Left ventricle myocardium superior (tissue), 1 donor: ENCODE measurements around the gene HSF2BP. TPM values are rescaled to one million over a fixed set of nuclear protein-coding genes. Genes with fewer than 3 reads are reported as not detected.
"Not testable (repeated sequence)": the region's sequence is repeated elsewhere in the genome, so short reads cannot be mapped to it uniquely, and the experiment has no call there.

Source experiments
- ATAC-seq: fragments of 200-7000 bp; cut with Tn5 transposase; one replicate; pipeline ENCODE4 v1.9.1; 2020; ENCODE audit warnings: mild to moderate bottlenecking, moderate library complexity
- DNase-seq: peaks from one replicate; pipeline ENCODE4 v3.0.0-alpha.2; 2020
- intact Hi-C: fragments of 100-400 bp; cut with micrococcal nuclease; formaldehyde crosslinking; loops from one replicate; pipeline ENCODE4 v1.11.0; 2022
- total RNA-seq: library from RNA; stranded (reverse); fragmentation: NEBNext Ultra II Directional; extraction: Animal tissue kit (Norgen Biotek cat#: 25700); gene quantifications from one replicate; pipeline ENCODE4 v1.2.1, GENCODE V29; 2021
- donor health status: DM: no; HTN: yes; CAD: no; lungs with severe emphysema.

Gene HSF2BP
- total RNA-seq, 1 donor from 2014 or later, result not detected

DNA sequence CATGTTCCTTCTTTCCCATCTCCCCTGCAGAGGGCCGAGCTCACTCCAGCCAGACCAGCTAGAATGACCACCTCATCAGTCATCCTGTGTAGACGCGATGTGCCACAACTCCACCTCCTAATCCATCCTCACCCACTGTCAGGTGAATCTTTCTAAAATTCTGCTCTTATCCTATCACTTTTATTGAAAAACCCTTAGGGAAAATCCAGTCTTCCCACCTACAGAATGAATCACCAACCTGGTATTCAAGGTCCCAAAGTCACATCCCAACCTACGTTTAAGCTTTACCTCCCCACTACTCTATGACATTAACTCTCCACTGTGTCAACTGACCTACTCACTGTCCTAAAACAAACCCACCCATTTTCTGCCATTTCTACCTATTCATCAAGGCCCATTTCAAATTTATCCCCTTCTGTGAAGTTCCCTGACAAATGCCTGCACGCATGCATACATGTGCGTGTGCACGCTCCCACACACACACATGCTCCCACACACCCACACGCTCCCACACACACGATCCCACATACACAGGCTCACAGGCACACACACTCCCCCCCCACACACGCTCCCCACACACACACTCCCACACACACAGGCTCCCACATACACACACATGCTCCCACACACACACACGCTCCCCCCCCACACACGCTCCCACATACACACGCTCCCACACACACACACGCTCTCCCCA is 27.7 kb downstream of the HSF2BP start:
- intact Hi-C loops, result no loop called here
- no peak for DNase-seq
- ATAC-seq, result no peak

DNA sequence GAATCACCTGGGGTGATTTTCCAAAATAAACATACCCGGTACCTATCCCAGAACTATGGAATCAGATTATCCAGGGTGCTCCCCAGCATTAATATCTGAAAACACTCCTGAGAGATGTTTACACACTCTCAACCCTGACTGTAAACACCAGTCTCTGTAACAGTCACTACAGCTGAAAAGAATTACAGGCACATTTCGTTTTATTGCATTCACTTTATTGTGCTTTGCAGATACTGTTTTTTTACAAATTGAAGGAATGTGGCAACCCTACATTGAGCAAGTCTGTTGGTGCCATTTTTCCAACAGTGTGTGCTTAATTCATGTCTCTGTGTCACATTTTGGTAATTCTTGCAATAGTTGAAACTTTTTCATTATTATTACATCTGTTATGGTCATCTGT is 31.8 kb downstream of the HSF2BP start:
- ATAC-seq, result no peak
- DNase-seq, result no peak
- intact Hi-C loops, result no loop called here

DNA sequence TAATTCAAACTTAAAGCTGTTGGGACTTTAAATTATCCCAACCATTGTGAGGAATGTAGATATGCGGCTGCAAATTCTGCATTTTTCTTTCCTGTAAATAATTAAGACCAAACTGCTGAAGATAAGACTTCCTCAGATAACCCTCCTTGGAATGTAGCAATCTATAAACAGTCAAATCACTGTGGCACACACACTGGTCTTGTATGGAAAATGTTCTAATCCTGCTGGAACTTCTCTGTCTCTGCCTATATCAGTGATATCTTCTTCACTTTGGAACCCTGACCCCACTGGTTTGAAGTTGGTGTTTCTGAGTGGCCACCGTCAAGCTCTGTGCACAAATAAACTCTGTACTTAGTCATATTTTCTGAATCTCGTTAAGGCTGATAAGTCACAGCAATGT is 32.9 kb downstream of the HSF2BP start:
- intact Hi-C loops, result no loop called here
- ATAC-seq (no peak), DNase-seq (no peak)

DNA sequence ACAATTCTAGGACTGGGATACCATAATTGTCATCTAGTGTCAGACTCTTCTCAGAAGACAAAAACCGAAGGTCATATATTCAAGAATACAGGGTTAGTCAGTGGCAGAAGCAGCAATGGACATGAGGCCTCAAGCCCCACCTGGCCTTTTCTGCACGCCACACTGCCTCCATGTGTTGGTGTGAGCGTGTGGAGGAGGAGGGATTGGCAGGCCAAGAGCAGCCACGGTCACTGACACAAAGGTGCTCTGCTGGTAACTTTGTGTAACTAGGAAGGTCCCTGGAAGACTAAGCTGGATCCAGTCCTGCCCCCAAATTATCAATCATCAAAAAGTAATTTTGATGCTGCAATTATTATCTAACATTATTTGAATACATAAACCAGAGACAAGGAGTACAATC is 34.9 kb downstream of the HSF2BP start:
- intact Hi-C loops, result no loop called here
- no peak for ATAC-seq
- DNase-seq, result no peak

DNA sequence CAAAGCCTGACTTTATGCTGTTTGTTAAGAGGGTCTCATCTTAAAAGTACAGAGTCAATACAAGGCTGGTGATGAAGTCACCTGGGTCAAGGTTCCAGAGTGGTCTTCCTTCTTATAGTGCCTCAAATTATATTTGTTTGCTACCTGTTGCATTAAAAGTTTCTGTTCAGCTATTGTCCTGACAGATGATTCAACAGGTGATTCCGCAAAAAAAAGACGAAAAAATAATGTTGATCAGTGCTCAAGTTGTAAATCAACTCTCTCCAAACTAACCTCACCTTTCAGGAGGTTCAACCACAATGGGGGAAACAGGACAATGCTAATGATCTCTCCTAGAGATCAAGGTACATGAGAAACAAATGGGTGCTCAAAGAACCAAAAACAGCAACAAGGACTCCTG is 35.7 kb downstream of the HSF2BP start:
- intact Hi-C loops, result no loop called here
- ATAC-seq (no peak), DNase-seq (no peak)

DNA sequence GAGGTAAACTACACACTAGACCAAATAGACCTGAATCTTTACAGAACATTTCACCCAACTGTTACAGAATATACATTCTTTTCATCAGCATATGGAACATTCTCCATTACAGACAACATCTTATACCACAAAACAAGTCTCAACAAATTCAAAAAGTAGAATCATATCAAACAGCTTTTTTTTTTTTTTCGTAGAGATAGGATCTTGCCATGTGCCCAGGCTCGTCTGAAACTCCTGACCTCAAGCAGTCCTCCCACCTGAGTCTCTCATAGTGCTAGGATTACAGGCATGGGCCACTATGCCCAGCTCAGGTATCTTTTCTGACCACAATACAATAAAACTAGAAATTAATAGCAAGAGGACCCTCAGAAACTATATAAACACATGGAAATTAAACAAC is 36.5 kb downstream of the HSF2BP start:
- no peak for ATAC-seq

DNA sequence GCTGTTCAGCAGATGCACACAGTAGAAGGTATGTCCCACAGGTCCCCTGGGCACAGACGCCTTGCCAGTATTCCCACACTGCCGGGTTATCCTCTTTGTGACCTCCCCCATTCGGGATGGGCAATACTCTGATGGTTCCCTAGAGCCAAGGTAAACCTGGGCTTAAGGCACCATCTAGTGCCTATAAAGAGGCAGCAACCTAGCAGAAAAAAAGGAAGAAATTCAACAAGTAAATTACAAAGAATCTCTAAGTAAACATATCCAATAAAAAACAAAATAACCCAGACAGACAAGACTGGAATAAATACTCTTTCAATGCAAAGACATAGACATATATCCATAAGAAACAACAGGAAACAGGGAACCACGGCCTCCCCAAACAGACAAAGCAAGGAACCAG is 39.4 kb downstream of the HSF2BP start:
- intact Hi-C loops, result no loop called here
- DNase-seq (no peak), ATAC-seq (no peak)

More for the DNA sequence above, 36.5 kb downstream of the HSF2BP start:
- no peak for DNase-seq
- intact Hi-C loops, result no loop called here

DNA sequence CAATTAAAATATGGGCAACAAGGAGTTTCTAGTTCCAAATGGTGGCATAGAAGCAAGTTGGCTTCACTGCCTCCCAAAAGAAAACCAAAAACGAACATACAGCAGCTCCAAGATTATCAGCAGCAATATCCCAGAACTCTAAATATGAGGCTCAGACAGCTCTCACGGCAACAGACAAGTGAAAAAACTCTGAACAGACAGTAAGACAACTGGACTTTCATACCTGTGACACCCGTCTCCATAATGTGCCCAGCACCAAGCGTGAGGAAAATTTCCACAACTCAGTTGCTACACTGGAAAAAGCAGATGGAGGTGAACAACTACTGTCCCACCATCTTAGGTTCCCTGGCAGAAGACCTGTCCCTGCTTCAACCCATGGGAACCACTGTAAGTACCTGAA is 39.9 kb downstream of the HSF2BP start:
- ATAC-seq, result no peak
- intact Hi-C loops, result no loop called here
- DNase-seq, result no peak

DNA sequence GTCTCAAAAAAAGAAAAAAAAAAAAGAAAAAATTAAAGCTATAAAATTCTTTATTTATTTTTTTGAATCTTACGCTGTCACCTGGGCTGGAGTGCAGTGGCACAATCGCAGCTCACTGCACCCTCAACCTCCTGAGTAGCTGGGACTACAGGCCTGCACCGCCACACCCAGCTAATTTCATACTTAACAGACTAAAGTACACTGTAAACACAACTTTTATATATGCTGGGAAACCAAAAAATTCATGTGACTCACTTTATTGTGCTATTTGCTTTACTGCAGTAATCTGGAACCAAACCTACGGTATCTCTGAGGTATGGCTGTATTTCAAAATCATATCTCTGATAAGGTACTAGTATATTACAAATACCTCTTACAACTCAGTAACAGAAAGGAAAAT is 40.3 kb downstream of the HSF2BP start:
- intact Hi-C loops, result no loop called here
- no peak for ATAC-seq
- no peak for DNase-seq

DNA sequence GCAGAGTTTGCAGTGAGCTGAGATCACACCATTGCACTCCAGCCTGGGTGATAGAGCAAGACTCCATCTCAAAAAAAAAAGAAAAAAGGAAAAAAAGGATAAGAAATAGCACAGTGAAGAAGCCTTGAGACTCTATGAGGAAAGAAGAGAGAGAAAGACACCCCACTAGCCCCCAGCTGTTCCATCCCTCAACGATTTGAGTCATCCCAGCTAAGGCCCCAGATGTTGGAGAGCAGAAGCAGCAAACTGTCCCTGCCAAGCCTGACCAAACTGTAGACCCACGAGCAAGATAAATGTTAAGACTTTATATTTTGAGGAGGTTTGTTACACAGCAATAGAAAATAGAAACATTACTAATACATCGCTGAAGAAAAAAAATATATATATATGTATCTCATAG is 42.4 kb downstream of the HSF2BP start:
- DNase-seq, ATAC-seq, intact Hi-C loops: not testable (repeated sequence)

DNA sequence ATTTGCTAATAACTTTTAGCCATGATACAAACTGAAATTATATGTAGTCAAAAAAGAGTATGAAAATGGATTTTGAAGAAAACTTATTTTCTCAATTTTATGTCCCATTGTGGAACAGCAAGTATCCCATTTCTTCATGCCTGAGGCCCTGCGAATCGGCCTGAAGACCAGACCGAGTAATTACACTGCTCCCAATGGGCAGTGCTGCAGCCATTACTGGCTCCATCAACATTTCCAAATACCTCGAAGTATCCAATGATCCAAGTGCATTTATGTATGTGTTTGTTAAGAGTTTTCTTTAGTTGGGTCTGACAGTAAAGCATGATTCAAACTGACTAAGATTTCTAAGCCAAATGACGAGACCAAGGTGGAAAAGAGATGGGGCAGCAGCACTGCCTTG is 44.4 kb downstream of the HSF2BP start:
- intact Hi-C loops, result no loop called here
- ATAC-seq, result no peak
- DNase-seq, result no peak

DNA sequence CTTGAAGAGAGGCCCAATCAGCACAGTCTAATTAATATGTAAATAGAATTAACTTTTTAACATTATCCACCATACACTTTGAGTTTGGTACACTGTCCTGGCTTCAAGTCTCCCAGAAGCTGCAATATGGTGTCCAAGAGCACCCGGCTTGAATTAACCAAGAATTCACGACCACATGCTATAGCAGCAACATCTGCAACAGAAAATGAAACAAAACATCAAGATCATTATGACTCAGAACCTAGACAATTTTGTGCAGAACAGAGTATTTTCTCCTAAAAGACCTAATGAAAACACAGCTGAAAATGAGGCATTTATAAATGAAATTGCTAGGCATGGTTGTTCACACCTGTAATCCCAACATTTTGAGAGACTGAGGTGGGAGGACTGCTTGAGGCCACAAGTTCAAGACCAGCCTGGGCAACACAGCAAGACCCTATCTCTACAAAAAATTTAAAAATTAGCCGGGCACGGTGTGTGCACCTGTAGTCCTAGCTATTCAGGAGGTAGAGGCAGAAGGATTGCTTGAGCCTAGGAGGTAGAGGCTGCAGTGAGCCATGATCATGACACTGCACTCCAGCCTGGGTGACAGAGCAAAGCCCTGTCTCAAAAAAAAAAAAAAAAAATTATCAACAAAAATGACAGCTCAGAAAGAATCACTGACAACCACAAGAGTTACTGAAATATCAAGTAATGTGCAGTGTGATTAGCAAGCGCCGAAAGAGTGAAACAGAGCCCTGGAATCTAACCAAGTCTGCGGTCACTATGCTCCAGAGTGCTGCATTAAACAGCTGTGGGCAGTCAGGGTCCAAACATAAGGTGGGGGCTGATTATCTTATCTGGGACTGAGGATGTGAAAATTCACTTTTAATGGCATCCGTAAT is 45.3 kb downstream of the HSF2BP start:
- peak; percentile 55 for ATAC-seq
- intact Hi-C loops, result no loop called here
- DNase-seq, result no peak

DNA sequence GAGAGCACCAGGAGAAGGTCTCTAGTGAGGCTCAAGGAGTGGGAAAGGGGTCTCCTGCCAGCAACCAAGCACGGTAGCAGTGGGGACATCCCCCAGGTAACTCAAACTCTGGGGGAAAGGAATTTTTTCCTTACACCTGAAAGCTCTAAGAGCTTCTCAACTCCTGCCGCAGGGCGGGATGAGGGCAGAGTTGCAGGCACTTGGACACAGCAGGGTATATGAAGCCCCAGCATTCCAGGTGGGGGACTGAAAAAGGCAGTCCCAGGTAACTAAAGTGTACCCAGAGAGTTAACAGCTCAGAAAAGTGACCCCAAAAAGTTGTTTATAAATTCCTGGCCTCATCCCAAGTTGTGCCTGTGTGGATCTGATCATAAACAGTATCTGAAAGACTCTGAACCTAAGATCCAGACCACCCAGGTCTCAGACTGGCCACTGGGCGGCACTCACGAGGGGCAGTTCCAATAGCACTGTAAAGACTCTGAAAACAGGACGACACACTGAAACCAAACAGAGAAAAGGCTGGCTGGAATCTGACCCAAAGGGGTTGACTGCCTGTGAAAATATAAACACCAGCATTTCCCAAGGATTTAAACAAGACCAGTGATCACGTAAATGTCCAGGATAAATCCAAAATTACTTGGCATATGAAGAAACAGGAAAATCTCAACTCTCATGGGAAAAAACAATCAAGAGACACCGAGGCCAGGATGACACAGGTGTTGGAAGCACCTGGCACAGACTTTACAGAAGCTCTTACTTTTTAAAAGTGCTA is 47.5 kb downstream of the HSF2BP start:
- DNase-seq (peak; percentile 78), ATAC-seq (peak; percentile 86)
- intact Hi-C loops, result no loop called here

DNA sequence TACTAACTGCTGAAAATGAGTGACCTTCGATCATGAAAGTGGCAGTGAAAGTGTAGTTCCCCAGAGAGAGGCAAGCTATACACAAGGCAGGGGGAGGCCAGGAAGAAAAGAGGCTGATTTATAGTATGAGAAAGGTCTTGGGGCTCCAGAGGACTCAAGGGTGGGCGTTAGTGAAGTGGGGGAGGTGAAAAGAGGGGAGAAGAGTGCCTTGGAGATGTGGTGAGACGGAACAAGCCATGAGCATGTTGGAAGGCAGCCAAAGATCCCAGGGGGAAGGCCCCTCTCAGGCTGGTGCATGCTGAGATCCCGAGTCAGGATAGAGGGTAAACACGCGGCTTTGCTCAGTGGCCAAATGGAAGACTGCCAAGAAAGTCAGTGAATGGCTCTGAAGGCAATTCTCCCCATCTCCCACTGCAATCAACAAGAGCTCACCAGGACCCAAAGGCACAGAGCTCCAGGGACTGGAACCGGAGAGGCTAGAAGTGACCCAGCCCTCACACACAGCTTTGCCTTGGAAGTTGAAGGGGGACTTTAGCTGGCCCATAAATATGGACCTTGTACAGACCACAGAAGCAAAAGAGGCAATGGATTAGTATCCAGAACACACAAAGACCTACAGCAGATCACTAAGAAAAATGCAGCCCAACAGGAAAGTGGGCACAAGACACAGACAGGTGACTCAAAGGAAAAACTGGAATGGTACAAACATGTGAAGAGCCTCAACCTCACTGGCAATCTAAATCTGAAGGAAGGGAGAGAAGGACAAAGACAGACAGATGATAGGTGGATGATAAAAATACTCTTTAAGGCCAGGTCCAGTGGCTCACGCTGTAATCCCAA is 49.6 kb downstream of the HSF2BP start:
- no peak for DNase-seq
- intact Hi-C loops, result no loop called here
- peak; percentile 31 for ATAC-seq

DNA sequence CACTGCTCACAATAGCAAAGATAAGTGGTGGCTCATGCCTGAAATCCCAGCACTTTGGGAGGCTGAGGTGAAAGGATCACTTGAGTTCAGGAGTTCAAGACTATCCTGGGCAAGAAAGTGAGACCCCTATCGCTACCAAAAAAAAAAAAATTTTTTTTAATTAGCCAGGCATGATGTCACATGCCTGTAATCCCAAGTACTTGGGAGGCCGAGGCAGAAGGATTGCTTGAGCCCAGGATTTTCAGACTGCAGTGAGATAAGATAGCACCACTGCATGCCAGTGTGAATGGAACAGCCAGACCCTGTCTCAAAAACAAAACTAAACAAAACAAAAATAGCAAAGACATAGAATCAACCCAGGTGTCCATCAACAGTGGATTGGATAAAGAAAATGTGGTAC is 50.6 kb downstream of the HSF2BP start:
- ATAC-seq (no peak), DNase-seq (no peak)
- intact Hi-C loops, result no loop called here

DNA sequence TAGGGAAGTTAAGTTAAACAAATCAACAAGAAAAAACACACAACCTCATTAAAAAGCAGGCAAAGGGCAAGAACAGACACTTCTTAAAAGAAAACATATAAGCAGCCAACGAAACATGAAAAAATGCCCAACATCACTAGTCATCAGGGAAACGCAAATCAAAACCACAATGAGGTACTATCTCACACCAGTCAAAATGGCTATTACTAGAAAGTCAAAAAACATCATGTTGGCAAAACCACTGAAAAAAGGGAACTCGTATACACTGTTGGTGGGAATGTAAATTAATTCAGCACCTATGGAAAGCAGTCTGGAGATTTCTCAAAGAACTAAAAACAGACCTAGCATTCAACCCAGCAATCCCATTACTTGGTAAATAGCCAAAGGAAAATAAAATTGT is 51.1 kb downstream of the HSF2BP start:
- intact Hi-C loops, result no loop called here
- no peak for ATAC-seq
- DNase-seq, result no peak

DNA sequence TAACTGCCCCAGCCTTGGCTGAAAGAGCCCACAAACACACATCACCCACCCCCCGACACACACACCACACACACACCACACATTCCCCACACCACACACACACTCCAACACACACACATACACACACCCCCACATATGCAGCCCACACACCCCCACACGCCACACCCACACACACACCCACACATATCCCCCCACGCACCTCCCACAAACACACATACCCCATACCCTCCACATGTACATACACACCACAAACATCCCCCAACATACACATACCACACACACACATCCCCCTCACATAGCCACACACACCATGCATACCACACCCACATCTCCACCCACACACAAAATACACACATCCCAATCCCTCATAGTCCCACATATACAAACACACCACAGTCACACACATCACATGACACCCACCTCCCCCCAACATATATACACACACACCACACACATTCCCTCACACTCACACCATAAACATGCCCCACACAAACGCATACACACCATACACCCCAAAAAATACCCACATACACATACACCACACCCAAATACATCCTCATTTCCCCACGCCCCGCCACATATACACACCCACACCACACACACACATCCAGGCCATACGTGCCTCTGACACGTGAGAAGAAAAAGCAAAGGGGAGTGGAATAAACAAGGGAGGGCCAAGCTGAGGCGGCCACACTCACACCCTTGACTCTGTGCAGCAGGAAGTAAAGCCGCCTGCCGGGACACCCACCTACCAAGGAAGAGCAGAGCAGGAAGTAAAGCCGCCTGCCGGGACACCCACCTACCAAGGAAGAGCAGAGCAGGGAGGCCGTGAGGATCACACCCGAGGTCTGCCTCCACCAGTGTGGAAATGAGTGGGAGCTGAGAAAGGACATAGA is 53.7 kb downstream of the HSF2BP start:
- ATAC-seq (no peak), DNase-seq (no peak)
- intact Hi-C loops, result no loop called here
